ENCODE data around the gene TNFAIP2.

- TF ChIP-seq CTCF (IDR thresholded peaks at IDR 0.05 in 4 of 5, conservative IDR thresholded peaks at IDR 0.05 in 1 of 5) (peak in 4 of 5 experiments; percentile 41 to 62 (median 50)), POLR2A (IDR thresholded peaks at IDR 0.05) (no peak)
These were observed 606 bp downstream of the TNFAIP2 start for GRCh38 chr14:103123634-103124500.
